ENCODE results near the gene NELL2.
"Not testable (repeated sequence)": the region's sequence is repeated elsewhere in the genome, so short reads cannot be mapped to it uniquely, and the experiment has no call there.

Gene NELL2

DNA sequence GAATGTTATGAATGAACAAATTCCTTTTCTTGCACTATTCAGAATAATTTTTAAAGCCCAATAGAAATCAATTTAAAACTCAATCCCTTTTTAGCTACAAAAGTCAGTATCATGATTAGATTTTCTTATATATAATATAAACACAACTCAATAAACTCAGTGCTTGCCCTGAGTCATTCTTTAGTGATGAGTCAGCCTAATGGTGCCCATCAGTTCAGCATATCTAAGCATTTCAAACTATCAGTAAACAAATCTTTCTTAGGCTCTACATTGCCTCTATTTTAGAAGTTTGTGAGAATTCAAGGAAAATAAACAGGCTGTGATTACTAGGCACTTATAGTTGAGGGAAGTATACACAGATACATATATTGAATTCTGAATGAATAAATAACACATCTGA, 179.6 kb downstream of the NELL2 start:
- no peak for DNase-seq (ENCODE audit: low read depth in 2 of 2)

DNA sequence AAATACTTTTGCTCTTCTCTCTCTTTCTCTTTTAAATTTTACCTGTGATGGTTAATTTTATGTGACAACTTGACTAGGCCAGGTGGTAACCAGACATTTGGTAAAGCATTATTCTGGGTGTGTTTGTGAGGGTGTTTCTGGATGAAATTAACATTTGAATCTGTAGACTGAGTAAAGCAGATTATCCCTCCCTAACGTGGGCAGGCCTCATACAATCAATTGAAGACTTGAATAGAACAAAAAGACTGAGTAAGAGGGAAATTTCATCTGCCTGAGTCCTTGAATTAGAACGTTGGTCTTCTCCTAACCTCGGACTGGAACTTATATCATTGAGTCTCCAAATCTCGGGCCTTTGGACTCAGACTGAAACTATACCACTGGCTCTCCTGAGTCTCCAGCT, 182.1 kb downstream of the NELL2 start:
- no peak for DNase-seq (ENCODE audit: low read depth in 2 of 2)

DNA sequence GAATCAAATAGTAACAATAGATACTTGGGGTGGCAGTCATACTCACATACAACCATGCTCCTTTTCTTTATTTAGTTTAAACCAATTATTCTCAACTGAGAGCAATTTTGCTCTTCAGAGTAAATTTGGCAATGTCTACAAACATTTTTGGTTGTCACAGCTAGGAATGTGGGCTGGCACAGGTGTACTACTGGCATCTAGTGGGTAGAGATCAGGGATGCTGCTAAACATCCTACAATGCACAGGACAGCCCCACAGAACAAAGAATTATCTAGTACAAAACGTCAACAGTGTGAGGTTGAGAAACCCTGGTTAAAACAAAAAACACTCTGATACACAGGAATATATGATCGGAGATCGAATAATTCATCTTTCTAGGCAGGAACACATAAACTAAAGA, 186.5 kb downstream of the NELL2 start:
- no peak for DNase-seq (ENCODE audit: low read depth in 2 of 2)

DNA sequence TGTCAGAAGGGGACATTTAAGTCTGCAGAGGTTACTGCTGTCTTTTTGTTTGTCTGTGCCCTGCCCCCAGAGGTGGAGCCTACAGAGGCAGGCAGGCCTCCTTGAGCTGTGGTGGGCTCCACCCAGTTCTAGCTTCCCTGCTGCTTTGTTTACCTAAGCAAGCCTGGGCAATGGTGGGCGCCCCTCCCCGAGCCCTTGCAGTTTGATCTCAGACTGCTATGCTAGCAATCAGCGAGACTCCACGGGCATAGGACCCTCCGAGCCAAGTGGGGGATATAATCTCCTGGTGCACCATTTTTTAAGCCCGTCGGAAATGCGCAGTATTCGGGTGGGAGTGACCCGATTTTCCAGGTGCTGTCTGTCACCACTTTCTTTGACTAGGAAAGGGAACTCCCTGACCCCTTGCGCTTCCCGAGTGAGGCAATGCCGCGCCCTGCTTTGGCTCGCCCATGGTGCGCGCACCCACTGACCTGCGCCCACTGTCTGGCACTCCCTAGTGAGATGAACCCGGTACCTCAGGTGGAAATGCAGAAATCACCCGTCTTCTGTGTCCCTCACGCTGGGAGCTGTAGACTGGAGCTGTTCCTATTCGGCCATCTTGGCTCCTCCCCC, 189.2 kb downstream of the NELL2 start:
- DNase-seq (ENCODE audit: low read depth in 2 of 2): not testable (repeated sequence)

DNA sequence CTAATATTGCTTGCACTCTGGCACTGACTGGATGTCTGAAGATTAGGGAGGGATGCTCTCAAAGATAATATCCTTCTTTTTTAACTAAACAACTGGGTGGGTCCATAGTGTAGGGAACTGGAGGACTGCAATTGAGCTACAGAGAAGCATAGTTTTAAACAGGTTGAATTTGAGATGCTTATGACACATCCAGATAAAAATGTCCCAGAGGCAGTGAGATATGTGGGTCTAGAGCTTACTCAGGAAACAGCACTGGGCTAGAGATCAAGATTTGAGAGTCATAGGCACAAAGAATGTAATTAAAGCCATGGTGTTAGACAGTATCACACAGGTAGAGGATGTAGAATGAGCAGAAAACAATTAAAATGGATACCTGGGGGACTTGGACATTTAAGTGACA, 198.4 kb downstream of the NELL2 start:
- DNase-seq (ENCODE audit: low read depth in 2 of 2): no peak

DNA sequence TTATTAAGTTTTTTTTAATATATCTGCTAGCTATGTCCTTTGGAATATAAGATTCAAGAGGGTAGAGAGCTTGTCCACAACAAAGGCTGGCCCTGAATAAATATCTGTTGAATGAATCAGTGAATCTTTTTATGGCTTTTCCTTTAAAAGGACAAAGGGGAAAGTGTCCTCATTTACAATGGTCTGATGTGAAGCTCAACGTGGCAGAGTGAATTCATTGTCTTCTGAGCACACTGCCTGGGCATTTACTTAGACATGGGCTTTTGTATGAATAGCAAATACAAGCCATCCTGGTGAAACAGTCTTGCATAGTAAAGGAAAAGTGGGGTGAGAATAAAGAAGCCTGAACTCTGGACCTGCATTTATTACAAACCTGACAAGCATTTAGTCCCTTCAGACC, 201.2 kb downstream of the NELL2 start:
- DNase-seq (ENCODE audit: low read depth in 2 of 2): no peak

DNA sequence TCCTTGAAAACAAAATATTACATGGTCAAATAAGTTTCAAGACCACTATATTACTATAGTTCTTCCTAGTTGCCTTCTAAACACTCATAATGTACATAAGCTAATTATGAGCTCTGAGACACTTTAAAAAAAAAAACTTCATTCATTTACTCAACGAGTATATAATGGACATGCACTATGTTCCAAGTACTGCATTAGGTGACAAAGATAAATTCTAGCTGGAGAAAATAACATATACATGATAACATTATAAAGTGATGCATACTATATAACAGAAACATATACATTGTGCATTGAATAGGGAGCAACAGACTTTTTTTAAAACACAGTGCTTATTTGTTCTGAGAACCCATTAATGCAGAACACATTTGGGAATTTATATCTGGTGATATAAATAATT, 202.3 kb downstream of the NELL2 start:
- DNase-seq (ENCODE audit: low read depth in 2 of 2): no peak

DNA sequence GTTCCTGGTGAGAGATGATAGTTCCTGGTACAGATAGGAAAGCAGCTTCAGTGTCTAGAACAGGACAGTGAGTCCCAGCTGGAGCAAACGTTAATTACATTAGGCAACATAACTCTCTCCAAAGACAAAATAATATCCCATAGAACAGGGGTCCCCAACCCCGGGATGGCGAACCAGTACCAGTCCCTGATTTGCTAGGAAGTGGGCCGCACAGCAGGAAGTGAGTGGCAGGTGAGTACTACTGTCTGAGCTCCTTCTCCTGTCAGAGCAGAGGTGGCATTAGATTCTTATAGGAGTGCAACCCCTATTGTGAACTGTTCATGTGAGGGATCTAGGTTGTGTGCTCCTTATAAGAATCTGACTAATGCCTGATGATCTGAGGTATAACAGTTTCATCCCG, 204.1 kb downstream of the NELL2 start:
- no peak for DNase-seq (ENCODE audit: low read depth in 2 of 2)

DNA sequence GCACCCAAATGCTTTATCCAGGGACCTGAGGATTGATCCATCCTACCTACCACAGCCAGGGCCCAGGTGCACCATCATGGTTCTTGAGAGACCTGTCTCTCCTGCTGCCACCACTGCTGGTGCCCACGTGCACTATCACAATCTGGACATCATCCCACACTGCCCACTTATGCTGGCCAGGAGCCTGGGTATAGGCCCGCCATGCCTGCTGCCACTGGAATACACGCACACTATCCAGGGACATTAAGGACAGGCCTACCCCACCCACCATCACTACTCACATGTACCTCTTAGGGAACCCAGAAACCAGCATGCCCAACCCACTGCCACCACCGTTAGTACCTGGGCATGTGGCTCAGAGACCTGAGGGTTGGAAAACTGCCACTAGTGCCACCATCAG, 207.7 kb downstream of the NELL2 start:
- no peak for DNase-seq (ENCODE audit: low read depth in 2 of 2)

DNA sequence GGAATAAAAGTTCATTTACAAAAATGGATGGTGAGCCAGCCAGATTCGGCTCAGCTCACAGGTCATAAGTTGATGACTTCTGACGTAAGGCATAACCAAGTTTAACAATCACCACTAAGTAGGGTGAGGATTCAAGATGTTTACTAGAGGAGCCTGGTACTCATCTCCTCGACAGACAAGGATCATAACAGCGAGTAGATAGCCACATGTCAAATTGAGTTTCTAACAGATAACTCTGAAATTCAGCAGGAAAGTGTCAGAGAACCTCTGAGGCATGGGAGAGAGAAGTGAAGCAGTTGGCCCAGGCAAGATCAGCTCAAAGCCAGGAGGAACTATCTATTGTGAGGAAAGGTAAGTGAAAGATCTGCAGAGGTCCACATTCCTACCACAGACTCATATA, 208.7 kb downstream of the NELL2 start:
- DNase-seq (ENCODE audit: low read depth in 2 of 2): no peak

DNA sequence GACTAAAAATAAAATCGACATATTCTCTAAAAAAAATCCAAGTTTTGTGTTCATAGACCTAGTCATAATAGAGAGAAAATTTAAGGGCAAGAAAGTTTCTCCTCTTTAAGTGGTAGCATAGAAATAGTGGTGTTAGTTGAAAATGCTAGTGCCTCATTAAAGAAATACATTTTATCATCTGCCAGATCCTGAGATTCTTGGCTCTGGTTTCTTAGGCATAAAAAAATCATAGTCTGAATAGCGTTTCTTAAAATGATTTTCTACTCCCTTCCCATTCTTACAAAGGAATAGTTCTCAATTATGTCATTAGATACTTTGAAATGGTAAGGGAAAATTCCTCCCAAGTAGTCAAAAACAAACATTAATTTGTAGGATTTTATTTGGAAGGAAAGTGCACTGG, 212.8 kb downstream of the NELL2 start:
- no peak for DNase-seq (ENCODE audit: low read depth in 2 of 2)

DNA sequence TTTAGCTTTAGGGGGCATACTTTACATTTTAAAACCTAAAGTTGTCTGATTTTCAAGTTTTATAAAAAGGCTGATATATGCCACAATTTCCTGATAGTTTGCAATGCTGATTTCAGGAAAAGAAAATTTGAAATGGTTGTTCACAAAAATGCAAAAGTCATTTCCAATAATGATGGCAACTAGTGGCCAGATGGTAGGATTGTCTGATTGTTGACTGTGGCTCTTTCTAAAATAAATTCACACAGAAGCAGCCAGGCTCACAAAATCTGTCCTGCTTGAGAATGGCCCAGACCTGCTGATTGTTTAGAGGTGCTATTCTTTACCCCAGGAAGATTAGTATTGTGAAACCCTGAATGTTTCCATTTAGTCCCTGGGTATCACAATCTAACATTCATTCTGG, 220.3 kb downstream of the NELL2 start:
- no peak for DNase-seq (ENCODE audit: low read depth in 2 of 2)

DNA sequence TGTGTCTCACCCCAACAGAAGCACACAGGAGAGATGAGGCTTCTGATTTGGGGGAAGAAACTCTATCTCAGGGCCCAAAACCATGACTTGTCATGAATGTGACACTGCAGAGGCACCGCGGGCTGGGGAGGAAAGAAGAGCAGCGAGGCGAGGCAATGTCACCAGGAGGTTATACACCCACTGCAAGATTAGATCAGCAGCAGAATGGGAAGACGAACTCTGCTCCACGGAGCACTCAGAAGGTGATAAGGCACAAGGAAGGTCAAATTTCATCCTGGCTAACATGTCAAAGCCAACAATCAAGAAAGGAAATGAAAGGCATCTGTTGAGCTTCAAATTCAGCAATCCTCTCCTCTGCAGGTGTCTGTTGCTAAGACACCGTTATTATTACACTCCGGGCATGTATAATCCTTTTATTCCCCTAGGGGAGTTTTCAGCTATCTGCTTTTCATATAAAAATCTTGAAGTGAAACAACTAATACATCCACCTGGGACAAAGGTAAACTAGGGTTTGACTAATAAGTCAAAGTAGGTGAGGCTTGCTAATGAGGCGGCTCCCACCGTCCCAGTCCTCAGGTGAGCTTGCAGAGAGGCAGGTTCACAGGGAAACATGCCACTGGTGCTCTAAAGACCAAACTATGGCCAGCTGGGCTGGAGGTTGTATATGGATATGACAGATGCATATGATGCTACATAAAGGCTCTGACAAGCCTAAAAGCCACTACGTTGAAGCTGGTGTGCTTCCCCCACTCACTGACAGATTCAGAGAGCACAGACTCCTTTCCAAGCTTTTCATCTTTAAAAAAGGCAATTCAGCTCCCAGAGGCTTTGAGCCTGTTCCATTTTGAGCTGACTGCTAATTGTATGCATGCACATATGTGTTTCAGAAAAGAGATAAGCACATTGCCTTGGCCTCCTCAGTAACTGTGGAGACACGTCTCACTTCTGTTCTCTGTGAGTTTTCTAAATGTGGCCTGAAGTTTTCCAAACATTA, 221.2 kb downstream of the NELL2 start:
- no peak for DNase-seq (ENCODE audit: low read depth in 2 of 2)

DNA sequence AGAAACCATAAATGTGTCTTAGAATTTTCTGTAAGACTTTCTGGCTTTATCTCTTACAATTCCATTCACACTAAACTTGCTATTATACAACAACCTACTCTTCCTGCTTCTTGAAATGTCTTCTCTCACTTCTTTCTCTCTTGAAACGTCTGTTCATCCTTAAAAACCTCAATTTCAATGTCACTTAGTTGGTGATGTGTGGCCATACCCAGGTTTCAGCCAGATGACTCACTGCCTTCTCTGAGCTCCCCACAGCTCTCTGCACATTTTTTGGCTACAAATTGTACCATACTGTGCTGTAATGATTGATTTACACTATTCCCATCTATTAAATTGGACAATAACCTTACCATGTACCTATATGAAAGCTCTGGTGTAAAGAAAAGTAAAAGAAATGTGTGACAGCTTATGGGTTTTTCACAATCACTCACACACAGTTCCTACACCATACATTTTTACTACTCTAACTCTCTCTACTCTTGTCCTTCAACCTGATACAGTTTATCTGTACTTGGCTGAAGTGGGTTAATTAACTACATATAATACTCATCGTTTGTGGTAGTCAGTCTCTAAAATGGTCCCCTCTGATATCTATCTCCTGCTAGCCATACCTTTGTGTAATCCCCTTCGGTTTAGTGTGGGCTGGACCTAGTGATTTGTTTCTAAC, 222.1 kb downstream of the NELL2 start:
- DNase-seq (ENCODE audit: low read depth in 2 of 2): no peak

DNA sequence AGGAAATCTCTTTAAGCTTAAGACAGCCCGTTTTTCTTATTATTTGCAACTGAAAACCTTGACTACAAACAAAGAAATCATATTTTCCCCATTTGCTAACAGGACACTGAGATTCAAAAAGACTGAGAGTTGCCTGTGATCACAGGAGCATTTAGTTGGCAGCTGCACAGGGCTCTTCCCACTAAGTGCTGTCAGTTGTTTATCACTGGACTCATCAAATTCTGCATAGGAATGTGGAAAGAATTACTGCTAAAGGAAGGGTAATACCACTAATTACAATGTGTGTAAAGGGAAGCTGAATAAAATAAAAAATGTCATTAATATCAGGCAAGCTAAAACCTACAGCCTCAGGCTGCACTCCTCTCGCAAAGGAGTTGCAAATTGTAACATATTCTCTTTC, 226.4 kb downstream of the NELL2 start:
- no peak for DNase-seq (ENCODE audit: low read depth in 2 of 2)

DNA sequence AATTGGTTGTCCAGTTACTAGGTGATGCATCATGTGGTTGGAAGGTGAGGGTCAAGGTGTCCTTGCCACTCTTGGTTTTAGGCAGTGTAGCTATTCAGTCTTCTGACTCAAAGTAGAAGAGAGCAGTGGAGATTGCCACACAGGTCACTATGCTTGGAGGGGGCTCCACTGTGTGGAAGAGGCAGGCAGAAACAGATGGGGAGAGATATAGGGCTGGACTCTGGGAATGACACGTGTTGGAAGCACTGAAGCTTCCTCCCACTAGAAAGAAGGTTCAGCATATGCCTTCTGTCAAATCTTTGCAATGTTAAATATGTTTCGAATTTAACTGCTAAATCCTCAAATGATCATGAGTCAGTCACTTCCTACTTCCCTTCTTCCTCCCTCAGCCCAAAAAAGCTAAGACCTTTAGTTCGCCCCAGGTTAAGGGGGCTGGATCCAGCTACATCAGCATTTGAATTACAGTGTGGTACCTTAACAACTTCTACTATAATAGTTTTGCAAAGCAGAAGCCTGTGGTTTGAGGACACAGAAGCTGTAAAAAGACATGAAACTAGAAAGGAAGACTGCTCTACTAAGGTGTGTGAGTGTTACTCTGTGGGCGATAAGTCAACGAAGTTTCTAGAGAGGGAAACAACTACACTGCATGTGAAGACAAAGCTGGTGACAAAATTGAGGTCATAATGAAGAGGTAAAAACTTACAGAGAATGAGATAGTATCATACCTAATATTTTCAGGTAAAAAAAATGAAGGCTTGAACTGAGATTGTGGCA, 228.0 kb downstream of the NELL2 start:
- no peak for DNase-seq (ENCODE audit: low read depth in 2 of 2)

DNA sequence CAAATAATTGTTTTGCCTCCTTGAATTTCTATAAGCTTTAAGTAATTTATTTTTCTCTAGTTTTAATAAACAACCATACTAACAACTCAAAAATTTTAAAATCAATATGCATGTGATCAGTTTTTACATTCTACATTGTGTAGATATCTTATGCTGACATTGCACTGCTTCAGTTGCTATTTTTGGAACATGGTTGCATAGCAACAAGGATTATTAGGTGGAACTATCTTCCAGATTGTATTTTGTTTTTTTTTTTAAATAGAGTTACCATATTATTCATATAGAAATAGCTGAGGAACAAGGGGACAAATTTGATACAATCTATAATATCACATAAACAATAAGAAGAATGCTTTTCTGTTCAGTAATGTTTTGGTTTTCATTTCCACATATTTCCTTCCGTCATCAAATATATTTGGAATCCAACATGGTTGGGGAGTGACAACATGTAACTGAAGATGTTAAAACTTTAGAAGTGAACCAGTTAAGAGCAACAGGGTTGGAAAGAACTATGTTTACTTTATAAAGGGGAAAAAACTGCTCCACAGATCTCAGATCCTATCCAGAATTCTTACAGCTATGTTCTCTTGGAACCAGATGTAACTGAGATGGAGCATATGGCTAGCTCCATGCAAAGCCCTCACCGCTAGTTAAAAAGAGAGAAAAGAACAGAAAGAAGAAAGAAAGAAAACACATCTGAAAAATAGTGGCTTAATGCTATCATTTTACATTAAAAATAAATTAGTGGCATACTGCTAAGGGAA, 235.5 kb downstream of the NELL2 start:
- DNase-seq (ENCODE audit: low read depth in 2 of 2): no peak

DNA sequence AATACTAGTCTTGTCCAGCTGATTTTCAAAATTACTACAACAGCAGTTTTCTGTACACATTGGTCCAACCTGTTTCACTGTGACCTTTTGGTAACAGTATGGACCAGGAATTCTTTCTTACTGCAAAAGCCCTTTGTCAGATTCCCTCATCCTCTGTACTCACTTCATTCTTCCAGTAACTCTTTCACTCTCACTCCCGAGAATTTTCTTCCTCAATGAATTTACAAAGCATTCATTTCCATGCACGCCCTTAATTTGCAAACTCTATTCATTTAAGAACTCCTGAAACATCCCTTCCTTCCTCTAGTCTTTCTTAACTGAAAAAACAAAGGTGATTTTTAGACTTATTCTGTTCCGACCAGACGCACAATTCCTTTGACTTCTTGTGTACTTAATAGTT, 238.2 kb downstream of the NELL2 start:
- no peak for DNase-seq (ENCODE audit: low read depth in 2 of 2)

DNA sequence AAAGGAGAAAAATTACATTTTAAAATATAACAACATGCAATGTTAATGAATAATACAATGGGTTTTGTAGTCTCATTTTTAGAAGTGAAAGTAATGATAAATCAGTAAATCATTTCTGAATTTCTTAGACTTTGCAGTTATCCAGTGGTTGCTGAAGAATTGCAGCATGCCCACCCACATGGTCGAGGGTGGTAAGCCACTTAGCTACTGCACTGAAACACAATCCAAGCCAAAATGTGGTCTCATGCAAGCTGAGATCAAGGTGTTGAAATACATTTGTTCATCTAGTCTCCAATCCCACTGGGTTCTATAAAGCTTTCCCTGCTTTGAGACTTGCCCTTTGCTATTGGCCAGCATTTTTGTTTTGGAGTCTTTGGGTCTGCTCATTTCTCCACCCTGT, 247.9 kb downstream of the NELL2 start:
- no peak for DNase-seq (ENCODE audit: low read depth in 2 of 2)

DNA sequence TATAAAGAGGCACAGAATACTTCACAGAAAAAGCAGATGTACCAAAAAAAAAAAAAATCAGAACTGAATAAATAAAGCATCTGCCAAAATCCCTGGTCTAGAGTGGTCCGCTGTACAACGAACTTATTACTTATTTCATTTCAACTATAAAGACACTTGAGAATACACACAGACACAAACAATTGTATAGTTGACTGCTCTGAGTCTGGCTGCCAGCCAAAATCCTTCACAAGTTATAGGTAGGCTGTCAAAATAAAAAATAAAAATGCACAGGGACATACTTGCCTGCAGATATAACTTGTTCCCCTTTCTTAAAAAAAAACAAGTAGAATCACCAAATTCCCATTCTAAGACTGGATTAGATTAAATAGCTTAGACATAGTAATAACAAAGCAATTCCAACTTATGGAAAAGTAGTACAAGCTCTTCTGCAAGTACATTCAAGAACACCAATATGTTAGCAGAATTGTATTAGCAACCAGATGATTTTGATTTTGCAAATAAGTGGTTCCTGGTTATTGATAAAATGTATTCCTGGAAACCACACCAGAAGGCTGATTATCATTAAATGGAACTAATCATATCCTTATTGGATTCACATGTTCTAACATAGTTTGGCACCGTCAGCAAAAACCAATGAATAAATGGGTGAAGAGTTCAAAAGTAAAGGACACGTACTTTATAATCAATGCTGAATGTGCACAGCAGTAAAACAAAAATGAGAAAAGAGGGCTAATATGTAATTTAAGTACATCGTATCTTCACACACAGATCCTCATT, 248.5 kb downstream of the NELL2 start:
- no peak for DNase-seq (ENCODE audit: low read depth in 2 of 2)
